HTERT RPE-1 (cell line): ENCODE results near the gene SNX3.

ENCODE experiments used
- in situ Hi-C: fragments of 300-500 bp; cut with MboI; formaldehyde crosslinking; loops from 4 replicates; pipeline ENCODE4 v1.14.3; 2020; ENCODE audit warnings: low sequenced_read_pairs

The SNX3 gene

DNA sequence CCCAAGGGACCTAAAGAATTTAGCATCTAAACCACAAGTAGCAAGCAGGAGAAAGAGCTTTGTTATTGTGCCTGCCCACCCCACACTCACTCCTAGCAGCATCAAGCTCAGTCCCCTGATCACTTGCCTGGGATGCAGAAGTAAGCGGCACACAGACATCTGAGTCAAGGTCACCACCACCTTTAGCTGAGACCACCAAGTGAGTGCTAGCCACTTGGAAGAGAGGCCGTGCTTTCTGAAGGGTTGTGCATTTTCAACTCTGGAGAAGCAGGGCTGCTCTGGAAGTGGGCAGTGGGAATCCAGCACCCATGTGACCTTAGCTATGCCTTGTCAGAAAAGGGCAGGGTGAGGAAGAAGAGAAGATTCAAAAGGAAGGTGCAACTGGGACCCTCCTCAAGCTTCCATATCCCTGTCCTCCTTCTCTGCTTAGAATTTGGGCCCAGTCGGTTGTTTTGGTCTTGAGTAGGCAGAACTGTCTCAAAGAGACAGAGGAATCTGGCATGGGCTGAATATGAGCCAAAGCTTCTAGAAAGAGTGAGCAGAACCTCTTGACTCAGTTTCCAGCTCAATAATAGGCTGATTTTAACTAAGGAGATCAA is 88.8 kb downstream of the SNX3 start:
- in situ Hi-C loops: no loop called here

DNA sequence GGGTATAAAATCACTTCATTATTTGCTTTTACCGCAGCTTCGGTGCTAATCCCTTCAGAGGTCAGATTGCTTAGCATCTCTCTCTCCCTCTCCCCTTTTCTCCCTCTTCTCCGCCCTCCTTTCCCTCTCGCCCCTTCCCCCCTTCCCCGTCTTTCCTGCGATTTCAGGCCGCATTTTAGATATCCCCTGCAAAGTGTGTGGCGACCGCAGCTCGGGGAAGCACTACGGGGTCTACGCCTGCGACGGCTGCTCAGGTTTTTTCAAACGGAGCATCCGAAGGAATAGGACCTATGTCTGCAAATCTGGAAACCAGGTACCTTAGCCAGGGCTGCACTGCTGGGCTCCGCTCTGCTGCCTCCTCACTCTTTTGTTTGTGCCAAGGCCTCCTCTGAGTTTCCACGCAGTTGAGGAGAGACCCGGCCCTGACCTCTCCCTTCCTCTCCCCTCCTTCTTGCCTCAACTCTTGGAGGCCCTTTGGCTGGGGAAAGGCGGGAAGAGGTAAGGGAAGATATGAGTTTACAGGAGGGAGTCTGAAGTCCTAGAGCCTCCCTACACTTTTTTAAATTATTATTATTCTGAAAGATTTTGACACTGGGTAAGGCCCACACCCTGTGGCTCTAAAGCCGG is 89.4 kb downstream of the SNX3 start:
- in situ Hi-C loops: no loop called here

DNA sequence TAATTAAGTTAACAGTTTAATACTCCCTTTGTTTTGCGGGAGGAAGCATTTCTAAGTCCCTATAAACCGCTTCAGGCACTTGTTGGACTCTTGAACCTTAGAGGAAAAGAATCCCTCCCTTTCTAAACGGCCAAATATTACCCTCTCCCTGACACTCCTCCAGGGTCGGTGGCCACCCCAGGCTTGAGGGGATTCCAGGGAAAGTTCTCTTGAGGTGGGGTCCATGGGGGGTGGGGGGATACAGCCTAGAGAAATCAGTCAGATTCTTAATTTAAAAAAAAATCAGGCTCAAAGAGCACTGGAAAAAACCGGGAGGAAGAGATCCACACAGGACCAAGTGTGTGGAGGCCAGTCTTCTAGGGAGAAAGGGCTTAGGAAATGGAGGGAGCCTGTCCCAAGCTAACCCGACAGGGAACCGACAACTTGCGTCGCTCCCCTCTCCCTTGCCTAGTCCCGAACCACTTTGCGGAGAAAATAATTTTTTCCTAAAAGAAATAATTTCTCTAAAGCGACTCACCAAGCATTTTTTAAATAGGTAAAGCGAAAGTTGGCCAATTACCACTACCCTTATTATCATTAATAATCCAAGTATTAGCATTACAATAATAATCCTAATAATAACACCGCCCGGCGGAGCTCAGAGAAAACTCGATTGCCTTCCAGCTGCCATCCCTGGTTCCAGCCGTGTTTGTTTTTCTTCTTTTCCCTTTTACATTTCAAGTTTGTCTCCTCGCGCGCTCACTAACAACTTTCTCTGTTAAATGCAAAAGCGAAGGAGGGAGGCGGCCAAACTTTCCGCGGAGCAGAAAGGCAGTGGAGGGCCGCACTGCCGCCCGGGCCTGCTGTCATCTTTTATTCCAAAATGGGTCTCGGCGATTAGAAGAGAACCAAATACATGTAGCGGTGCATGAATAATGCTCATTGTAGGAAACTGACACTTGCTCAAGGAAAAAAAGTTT is 90.2 kb downstream of the SNX3 start:
- in situ Hi-C loops: no loop called here

DNA sequence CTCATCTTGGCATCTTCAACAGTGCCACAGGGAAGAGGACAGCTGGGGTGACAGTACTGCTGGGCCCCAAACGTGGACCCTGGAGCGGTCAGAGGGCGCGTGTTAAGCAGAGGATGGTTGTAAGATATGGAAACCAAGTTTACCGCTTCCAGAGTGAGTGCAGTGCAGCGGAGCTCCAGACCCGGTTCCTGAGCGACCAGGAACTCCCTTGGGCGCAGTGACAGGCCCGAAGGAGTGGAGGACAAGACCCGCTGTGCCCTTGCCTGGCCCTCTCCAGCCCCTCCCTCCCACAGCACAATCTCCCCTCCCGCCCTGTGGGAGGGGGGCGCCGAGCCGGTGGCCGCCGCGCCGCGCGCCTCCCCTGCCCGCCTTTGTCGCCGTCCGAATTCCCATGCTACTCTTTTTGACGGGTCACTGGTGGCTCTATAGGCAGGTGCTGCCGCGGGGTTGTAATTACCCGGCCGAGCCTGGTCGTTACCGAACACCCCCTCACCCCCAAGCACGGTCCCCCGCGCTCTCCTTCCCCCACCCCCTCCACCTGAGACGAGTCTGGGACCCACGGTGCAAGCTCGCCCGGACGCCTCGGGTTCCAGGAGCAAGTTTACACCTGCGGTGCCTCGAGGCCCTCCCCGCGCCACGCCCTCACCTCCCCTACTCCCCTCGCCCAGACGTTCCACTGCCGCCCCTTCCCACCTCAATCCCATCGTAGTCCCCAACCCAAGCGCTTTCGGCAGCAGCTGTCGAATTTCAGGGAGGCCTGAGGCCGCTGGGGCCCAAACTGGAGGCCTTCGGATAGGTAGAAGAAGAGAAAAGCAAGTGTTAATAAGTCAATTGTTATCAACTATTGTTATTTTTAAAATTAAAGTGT is 91.1 kb downstream of the SNX3 start:
- in situ Hi-C loops: no loop called here

DNA sequence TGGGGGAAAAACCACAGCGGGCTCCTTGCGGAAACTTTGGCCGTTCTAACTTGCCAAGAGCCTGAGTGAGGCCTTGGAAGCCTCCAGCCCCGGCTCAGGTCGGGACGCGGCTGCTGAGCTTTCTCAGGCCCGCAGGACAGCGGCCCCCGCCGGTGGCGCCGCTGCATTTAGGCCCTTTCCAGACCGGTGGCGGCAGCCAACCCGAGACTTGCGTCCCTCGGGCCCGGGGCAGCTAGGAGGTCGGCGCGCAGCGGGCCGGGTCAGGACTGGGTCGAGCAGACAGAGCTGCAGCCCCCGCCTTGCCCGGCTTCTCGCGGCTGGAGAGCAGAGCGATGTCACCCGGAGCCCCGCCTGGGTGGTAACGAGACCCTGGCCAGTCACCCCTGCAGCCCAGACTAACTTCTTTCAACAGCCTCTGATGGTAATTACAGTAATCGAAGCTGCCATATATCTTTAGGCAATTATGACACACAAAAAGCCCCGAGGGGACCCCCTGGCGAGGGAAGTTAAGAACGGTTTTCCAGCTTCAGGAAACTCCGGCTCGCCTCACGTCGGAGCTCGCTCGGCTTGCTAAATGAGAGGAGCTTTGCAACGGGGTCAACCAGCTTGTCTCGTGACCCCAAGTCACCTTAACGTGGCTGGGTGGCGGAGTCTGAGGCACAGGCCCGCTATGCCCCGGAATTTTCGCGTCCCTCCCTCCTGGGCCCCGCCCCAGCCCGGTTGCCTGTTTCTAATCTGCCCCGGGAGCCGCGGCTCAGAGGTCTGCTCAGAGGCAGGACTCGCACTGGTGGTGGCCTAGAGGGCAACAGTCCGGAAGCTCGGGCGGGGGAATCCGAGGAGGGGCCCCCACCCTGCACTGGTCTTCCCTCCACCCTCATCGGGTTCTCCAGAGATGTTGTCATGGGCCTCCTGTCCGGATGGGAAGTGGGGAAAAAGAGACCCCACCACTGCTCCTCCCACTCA is 92.1 kb downstream of the SNX3 start:
- in situ Hi-C loops: no loop called here

DNA sequence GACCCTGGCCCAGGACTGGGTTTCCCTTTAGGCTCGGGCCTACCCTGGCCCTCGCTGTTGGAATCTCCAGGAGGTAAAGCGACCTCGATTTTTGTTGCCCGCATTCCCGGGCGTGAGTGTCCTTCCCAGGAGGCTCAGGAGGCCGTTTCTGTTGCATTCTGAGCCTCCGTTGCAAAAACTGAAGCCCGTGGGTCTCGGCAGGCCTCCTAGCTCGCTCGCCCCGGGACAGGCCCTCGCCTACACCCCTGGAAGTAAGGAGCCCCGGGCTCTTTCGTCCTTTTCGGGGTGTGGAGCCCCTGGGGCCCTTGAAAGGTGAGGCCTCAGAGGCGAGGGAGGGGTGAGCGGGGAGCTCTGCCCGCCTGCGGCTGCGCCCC is 92.8 kb downstream of the SNX3 start:
- in situ Hi-C loops: no loop called here

DNA sequence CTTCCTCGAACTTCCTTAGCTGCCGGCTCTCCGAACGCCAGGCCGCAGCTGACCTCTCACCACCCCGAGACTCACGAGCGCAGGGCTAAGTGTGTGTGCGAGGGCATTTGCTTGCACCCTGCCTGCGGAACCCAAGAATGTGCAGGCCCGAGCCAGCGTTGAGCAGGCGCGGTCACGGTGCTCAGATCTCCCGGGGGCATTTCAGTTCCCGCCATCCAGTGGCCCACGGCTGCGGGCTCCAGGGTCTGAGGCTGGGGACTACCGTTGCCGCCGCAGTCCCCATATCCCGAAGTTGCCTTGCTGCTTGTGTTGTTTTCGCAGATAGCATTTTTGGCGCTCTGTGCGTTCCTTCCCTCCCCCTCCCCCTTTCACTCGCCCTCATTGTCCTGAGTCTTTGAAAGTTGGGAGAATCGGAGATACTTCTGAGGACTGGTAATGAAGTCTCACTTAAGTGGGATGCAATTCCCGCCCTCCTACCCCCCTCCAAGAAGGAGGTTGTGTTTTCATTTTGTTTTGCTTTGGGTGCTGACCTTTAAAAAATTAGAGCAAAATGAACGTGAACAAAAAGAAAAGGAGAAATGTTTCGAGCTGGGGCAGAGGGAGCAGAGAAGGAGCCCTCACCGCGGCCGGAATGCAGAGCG is 93.3 kb downstream of the SNX3 start:
- in situ Hi-C loops: no loop called here

DNA sequence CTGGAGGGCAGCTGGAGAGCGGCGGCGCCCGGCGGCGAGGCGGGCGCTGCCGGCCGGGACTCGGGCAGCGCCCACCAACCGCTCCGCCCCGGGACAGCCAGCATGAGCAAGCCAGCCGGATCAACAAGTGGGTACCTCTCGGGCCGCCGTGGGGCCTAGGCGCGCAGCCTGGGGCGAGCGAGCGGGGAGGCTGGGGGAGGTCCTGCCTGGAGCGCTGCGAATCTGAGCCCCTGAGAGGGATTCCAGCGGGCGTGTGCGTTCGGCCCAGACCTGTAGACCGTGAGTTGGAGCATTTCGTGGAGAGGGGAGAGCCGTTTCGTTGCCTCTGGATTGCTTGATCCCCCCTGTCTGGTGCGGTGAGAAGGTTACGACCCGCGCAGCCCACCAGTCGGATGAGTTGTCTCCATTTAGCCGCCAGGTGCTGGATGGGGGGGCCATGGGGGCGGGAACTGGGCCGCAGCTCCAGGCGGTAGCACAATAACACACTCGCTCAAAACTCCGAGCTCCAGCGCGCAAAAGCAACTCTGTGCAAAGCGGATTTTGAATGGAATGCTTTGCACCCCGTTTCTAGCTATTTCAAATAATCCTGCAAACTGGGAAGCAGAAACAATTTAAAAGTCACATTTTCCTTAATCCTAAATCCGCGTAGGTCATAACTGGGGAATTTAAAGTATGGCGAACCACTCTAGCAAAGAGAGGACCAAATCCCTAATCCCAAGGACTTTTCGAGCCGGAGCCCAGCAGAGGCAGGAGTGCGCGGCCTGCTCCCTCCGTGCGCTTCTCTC is 94.0 kb downstream of the SNX3 start:
- in situ Hi-C loops: no loop called here

DNA sequence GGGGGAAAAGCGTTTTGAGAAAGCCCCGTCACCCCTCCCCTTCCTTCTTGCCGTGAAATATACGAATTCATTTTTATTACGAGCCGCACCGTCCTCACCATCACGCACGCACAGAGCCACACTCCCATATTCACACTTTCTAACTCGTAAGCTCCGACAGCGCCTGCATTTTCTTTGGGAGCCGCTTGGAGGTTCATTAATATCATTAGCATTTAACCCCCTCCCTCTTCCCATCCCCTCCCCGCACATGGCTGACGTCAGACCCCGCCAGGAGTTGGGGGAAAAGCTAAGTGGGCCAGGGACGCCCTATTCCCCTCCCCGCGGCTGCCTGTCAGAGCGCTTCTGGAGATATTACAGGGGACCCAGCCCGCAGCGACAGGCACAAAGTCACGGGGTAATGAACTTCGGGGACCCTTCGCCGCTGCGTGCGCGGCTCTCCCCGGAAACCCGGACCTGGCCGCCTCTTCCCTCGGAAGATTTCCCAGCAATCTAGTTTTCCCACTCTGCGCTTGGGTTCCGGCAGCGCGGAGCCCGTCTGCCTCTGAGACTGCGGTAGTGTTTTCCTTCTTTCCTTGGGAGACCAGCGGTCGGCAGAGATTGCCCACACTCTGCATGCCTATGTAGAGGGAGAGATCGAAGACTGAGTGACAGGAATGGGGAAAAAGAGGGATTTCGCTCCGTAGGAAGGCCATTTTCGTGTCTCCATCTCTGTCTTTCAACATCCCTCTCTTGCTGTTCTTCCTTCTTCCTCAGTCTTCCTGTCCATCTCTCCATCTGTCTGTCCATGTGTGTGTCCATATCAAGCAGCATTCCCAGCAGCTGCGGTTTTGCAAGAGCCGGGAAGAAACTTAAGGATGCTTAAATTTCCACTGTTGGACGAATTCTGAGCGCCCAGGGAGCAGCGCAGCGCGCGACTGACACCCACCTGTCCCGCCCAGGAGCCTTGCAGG is 94.9 kb downstream of the SNX3 start, which contains the start of gene NR2E1:
TSS of gene NR2E1 (plus strand) at position 309 of the 950 bp plus-strand sequence. CDS start 744 bp downstream, outside the sequence.
- in situ Hi-C loops: no loop called here

DNA sequence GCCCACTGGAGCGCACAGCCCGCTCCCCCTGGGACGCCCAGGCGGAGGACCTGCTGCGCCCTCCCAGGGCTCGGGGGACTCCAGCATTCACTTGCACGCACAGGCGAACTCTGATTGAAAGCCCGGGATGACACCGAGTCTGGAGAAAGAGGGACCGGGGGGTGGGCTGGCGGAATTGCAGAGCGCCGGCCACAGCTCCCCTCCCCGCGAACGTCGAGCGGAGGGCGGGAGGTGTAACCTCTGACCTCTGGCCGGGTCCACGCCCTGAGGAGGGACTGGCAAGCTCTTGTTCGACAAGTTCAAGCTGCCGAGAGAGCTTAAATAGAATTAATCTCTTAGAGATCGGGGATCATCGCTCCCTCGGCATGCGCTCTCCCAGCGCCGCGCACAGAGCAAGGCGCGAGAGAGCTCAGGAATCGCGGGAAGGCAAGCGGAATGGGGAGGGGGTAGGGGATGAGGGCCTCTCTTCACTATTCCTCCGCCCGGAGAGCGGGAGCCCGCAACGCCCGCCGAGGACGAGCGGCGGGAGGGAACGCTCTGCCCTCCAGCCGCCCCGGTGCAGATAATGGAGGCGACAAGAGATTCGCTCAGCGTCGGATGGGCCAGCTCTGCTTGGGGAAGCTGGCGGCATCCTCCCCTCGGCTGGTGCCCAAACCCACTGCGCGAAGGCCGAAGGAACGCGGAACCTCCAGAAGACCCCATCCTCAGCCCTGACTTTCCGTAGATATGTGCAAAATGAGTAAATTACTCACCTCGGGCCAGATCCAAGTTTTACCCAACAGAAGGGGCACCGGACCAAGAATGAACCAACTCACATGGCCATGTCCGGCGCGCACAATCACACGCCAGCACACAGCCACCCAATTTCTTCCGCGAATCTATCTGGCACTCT is 95.8 kb downstream of the SNX3 start:
- in situ Hi-C loops: no loop called here

DNA sequence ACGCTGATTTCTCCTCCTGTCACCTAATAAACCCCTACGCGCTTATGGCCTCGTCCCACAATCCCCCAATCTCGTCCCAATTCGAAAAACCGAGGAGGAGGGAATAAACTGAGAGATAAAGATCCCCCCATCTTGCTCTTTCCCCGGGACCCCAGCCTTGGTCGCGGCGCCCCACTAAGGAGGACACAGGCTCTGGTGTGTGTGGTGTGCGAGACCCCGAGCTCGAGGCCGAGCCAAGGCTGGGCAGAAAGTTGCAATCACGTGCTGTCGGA is 96.4 kb downstream of the SNX3 start:
- in situ Hi-C loops: no loop called here

DNA sequence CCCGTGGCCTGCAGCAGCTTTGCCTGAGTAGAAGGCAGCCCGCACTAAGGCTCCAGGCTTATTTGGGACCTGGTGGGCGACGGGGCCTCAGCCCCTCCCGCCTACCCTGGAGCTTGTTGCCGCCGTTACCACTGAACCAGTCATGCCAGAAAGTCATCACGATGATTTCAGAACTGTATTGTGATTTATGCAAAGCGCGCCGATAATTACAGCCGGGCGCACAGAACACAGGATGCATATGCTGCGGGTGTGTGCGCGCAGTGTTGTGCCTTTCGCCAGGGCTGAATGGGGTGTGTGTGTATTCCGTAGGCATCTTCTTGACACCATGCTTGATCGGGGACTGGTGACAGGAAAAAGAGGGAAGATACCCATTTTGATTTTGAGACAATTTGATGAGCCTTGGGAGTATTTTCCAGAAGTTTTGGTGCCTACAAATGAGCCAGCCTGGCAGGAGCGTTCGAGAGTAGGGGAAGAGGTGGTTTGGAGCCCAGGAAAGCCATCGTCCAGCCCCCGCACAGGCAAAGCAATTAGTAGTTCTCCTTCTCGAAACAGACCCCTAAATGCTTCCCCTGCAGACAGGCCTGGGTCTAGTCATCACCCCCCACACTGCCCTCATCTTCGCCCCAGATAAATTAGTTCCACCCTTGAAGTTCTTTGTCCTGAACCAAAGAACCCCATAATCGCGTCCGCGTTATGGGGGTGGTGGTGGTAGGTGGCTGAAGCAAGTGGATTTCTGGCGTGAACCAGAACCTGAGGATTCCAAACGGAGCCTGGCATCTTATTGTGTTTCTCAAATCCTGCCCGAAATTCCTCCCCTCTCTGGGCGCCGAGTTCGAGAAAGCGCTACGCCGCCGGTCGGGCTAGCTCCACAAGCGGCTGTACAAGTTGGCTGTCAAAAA is 96.9 kb downstream of the SNX3 start:
- in situ Hi-C loops: no loop called here

DNA sequence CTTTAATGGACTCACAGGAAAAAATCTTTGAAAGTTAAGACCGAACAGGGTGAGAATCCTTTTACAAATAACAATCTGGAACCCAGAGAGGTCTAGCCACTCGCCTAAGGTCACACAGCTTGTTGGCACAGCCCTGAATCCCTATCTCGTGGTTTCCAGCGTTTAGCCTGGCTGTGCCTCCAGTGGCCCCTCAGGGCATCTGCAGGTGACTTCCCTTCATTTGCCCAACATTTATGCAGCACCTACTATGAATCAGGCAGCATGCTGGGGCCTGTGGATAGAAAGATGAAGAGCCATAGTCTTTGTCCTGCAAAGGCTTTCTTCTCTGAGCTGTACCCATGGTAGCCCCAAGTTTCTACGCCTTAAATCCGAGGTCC is 97.6 kb downstream of the SNX3 start:
- in situ Hi-C loops: no loop called here

DNA sequence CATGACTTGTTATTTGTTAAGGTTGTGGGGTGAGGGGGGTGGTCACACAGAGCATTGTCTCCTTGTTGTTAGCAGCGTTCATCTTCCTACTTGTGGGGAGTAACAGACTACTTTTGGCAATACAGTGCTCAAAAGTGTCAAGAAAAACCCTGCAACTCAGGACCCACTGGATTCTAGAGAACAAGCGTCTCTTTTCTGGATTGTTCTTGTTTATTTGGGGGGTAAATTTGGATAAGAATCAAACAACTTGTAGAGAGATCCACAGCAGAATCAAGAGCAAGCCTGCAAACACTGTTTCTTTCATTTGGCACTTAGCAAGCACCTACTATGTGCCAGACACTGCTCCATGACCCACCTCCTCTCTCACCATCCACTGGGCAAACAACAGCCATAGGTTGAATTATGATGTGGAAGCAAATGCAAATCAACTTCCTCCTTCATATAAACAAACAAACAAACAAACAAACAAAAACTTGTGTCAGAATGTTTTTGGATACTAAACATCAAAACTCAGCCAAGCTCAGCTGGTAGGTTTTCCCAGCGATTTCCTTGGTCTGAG is 99.0 kb downstream of the SNX3 start:
- in situ Hi-C loops: no loop called here
